Measurements from ENCODE around the gene PAK1.
"Not testable (repeated sequence)": the region's sequence is repeated elsewhere in the genome, so short reads cannot be mapped to it uniquely, and the experiment has no call there.

Gene PAK1

DNA sequence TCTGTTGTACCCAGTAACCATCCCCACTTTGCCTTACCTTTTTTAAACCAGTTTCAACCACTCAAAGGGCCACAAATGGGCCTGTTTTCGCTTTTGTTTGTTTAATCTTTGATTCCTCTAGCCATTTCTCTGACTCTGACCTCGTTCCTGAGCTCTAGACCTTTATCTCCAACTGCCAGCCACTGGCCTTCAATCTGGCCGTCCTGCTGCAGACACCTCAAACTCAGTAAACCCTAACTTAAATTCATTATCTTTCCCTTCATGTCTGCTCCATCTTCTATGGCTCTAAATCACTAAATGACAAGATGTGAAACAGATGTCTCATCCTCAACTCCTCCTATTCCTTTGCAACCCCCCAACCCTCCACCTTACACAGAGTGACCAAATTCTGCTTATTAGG lies 171.1 kb downstream of the PAK1 start:
- H3K27ac ChIP-seq: no peak overlapping the region
- TF ChIP-seq ZFX (IDR thresholded peaks at IDR 0.05; ENCODE audit: borderline replicate concordance) (no peak), CTCF (IDR thresholded peaks at IDR 0.05) (no peak)

GRCh38 chr11:77301510-77301909 lies 172.4 kb downstream of the PAK1 start, which contains the start of gene GDPD4:
TSS of gene GDPD4 (minus strand) at chr11:77301686. CDS start at chr11:77285137, 16,549 bp downstream.
- H3K27ac ChIP-seq: no peak within 1 kb of the TSS
- no peak for TF ChIP-seq CTCF (IDR thresholded peaks at IDR 0.05)
- no peak for TF ChIP-seq ZFX (IDR thresholded peaks at IDR 0.05; ENCODE audit: borderline replicate concordance)

GRCh38 chr11:77300695-77301094 lies 173.2 kb downstream of the PAK1 start:
- no peak overlapping the region for H3K27ac ChIP-seq
- TF ChIP-seq CTCF (IDR thresholded peaks at IDR 0.05): no peak
- no peak for TF ChIP-seq ZFX (IDR thresholded peaks at IDR 0.05; ENCODE audit: borderline replicate concordance)

GRCh38 chr11:77300028-77300427 lies 173.9 kb downstream of the PAK1 start:
- H3K27ac ChIP-seq: not testable (repeated sequence)

GRCh38 chr11:77299528-77299993 lies 174.3 kb downstream of the PAK1 start:
- H3K27ac ChIP-seq: no peak overlapping the region
- TF ChIP-seq CTCF (IDR thresholded peaks at IDR 0.05): no peak
- no peak for TF ChIP-seq ZFX (IDR thresholded peaks at IDR 0.05; ENCODE audit: borderline replicate concordance)

GRCh38 chr11:77294040-77294439 lies 179.9 kb downstream of the PAK1 start:
- no peak overlapping the region for H3K27ac ChIP-seq
- TF ChIP-seq CTCF (IDR thresholded peaks at IDR 0.05) (no peak), ZFX (IDR thresholded peaks at IDR 0.05; ENCODE audit: borderline replicate concordance) (no peak)

DNA sequence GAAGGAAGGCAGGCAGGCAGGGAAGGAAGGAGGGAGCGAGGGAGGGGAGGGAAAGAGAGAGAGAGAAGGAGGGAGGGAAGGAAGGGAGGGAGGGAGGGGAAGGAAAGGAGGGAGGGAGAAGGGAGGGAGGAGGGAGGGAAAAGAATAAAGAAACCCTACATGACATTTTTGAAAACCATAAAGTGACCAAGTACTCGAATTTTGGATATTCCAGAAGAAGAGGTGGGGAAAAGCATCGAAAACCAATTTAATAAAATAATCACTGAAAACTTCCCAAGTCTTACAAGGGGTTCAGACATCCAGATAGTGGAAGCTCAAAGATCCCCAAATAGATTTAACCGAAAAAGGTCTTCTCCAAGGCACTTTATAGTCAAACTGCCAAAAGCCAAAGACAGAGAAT lies 184.2 kb downstream of the PAK1 start:
- no peak for TF ChIP-seq ZFX (IDR thresholded peaks at IDR 0.05; ENCODE audit: borderline replicate concordance)
- no peak for TF ChIP-seq CTCF (IDR thresholded peaks at IDR 0.05)
- H3K27ac ChIP-seq: no peak overlapping the region

GRCh38 chr11:77287615-77288273 lies 186.2 kb downstream of the PAK1 start:
- no peak overlapping the region for H3K27ac ChIP-seq
- no peak for TF ChIP-seq CTCF (IDR thresholded peaks at IDR 0.05)
- no peak for TF ChIP-seq ZFX (IDR thresholded peaks at IDR 0.05; ENCODE audit: borderline replicate concordance)
